Measurements from ENCODE around the gene RCOR3. TPM values are rescaled to one million over a fixed set of nuclear protein-coding genes. Genes with fewer than 3 reads are reported as not detected.

RCOR3 gene
- total and polyA plus RNA-seq, 10 of the 15 experiments (the other 5 are each of a cell fraction or from before 2014, with no cell fraction given), result 8.0 to 55.0 (median 25.1) TPM

GRCh38 chr1:211326528-211327345 lies 67.6 kb downstream of the RCOR3 start, which contains the start of gene TRAF5 (continued):
- TF ChIP-seq CUX1 (IDR thresholded peaks at IDR 0.05; ENCODE audit: insufficient replicate concordance, low read depth, low read length) (no peak), SIN3A (IDR thresholded peaks at IDR 0.05; ENCODE audit: low read depth, low read length) (peak; percentile 32), RAD51 (IDR thresholded peaks at IDR 0.05) (no peak; the same call in 1 of the 2 replicates), ZBTB11 (CRISPR knock-in tag; IDR thresholded peaks at IDR 0.05) (no peak), NR2F1 (conservative IDR thresholded peaks at IDR 0.05) (peak; percentile 47; the same call in 1 of the 2 replicates), ZNF217 (IDR thresholded peaks at IDR 0.05) (0 out of 2 replicates have a peak, but pooled peaks have one; percentile 34), POLR2A (IDR thresholded peaks at IDR 0.05; ENCODE audit: low read depth, low read length) (peak; percentile 77), SREBF2 (IDR thresholded peaks at IDR 0.05; ENCODE audit: low read length) (no peak)

Measured in GM12878 (cell line).